Osteocyte (in vitro differentiated cells): Measurements from ENCODE around the gene MAP3K1. TPM values are rescaled to one million over a fixed set of nuclear protein-coding genes. Genes with fewer than 3 reads are reported as not detected.

Source experiments
- DNase-seq: peaks from one replicate; pipeline ENCODE4 v3.0.0; 2021; ENCODE audit warnings: mixed read lengths; ENCODE audit not compliant: unreplicated experiment; ENCODE audit errors: extremely low spot score
- H3K27ac Mint-ChIP-seq: one replicate; pipeline ENCODE4 v1.8.0; 2021; ENCODE audit warnings: mild to moderate bottlenecking, mixed read lengths; ENCODE audit not compliant: unreplicated experiment
- H3K27me3 Mint-ChIP-seq: one replicate; pipeline ENCODE4 v1.8.0; 2021; ENCODE audit warnings: mixed read lengths; ENCODE audit not compliant: unreplicated experiment
- H3K36me3 Mint-ChIP-seq: one replicate; pipeline ENCODE4 v1.8.0; 2021; ENCODE audit warnings: mixed read lengths; ENCODE audit not compliant: unreplicated experiment
- H3K4me1 Mint-ChIP-seq: one replicate; pipeline ENCODE4 v1.8.0; 2021; ENCODE audit warnings: mixed read lengths; ENCODE audit not compliant: unreplicated experiment
- H3K4me3 Mint-ChIP-seq: one replicate; pipeline ENCODE4 v1.8.0; 2021; ENCODE audit warnings: mild to moderate bottlenecking, moderate library complexity, mixed read lengths; ENCODE audit not compliant: unreplicated experiment
- H3K9me3 Mint-ChIP-seq: one replicate; pipeline ENCODE4 v1.8.0; 2021; ENCODE audit warnings: mixed read lengths; ENCODE audit not compliant: unreplicated experiment
- total RNA-seq: library from RNA; stranded (reverse); gene quantifications from 2 replicates; pipeline ENCODE4 v1.2.1, GENCODE V29; 2021
- TF ChIP-seq, protein P1 (sequence below): fragments of 200-600 bp; sonication (generic); IDR thresholded peaks from 2 replicates; pipeline ENCODE4 v1.5.0; 2021; ENCODE audit warnings: antibody characterized with exemption, mild to moderate bottlenecking, moderate library complexity

Gene MAP3K1
- total RNA-seq, 1 donor from 2014 or later: 15.7 TPM

DNA sequence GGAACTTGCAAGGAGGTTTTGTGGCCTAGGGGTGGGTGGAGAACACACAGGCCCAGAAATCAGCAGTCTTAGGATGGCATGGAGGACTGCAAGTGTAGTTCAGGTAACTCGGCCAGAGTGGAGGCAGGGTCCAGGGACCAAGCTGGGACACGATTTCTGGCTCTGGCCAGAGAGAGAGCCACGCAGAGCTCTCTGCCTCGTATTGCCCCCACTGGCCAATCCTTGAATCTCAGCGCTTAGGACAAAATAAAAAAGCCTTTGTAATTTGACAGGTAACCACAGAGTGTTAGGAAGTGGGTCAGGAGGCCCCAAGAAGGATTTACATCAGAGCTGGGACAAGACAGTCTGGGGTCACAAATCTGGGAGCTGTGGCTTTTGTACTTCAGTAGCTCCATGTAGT is 11.7 kb downstream of the MAP3K1 start:
- Mint-ChIP-seq H3K36me3 (peaks cover 7% of the 10 kb centered on the region), H3K27ac (no peak overlapping the region), H3K9me3 (no peaks in the 10 kb centered on the region), H3K4me3 (no peak overlapping the region), H3K27me3 (no peaks in the 10 kb centered on the region), H3K4me1 (peaks cover 55% of the 10 kb centered on the region)
- TF ChIP-seq, protein P1, sequence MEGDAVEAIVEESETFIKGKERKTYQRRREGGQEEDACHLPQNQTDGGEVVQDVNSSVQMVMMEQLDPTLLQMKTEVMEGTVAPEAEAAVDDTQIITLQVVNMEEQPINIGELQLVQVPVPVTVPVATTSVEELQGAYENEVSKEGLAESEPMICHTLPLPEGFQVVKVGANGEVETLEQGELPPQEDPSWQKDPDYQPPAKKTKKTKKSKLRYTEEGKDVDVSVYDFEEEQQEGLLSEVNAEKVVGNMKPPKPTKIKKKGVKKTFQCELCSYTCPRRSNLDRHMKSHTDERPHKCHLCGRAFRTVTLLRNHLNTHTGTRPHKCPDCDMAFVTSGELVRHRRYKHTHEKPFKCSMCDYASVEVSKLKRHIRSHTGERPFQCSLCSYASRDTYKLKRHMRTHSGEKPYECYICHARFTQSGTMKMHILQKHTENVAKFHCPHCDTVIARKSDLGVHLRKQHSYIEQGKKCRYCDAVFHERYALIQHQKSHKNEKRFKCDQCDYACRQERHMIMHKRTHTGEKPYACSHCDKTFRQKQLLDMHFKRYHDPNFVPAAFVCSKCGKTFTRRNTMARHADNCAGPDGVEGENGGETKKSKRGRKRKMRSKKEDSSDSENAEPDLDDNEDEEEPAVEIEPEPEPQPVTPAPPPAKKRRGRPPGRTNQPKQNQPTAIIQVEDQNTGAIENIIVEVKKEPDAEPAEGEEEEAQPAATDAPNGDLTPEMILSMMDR: peak; percentile 22
- DNase-seq: no peak

DNA sequence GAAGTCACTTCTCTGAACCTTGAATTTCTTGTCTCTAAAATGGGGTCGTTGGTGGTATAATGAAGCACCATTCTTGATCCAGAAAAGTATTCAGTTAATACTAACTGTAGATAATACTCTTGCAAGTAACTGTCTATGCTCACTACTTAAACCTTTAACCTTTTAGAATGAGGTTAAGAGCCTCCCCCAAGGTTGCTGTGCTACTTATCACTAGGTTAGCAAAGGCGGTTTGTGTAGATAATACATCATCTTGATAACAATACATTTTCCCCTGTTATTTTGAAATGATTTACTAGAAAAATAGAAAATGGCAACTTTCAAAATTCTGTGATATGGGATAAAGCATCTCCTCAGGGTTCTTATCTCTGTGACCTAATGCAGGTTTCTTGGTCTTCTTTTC is 12.6 kb downstream of the MAP3K1 start:
- no peaks in the 10 kb centered on the region for H3K9me3 Mint-ChIP-seq
- DNase-seq: no peak
- TF ChIP-seq, protein P1: no peak
- no peaks in the 10 kb centered on the region for H3K27me3 Mint-ChIP-seq
- no peak overlapping the region for H3K27ac Mint-ChIP-seq
- no peak overlapping the region for H3K4me3 Mint-ChIP-seq
- H3K36me3 Mint-ChIP-seq: peaks cover 7% of the 10 kb centered on the region
- peaks cover 58% of the 10 kb centered on the region for H3K4me1 Mint-ChIP-seq

DNA sequence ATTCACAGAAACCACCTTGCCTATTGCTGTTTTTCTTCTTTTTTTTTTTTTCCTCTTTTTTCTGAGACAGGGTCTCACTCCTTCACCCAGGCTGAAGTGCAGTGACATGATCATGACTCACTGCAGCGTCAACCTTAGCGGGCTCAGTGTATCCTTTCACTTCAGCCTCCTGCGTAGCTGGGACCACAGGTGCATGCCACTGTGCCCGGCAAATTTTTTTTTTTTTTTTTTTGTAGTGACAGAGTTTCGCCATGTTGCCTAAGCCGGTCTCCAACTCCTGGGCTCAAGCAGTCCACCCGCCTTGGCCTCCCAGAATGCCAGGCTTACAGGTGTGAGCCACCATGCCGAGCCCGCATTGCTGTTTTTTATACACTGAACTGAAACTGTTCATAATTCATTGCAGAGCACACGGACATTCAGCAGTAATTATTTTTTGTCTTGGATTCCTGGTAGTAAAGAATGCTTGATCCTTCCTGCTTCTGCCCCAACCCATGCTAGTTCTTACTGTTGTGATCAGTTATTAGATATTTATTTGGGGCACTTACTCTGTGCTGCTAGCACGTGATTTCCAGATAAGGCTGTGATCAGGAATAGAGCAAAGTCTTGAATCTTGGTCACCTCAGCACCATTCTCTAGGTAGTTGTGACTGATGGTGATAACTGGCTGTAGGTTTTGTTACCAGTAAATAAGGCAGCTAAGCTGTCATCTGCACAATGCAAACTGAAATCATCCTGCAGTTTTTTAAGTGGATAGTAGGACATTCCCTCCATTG is 14.0 kb downstream of the MAP3K1 start:
- H3K27ac Mint-ChIP-seq: no peak overlapping the region
- peaks cover 7% of the 10 kb centered on the region for H3K36me3 Mint-ChIP-seq
- TF ChIP-seq, protein P1: no peak
- peaks cover 61% of the 10 kb centered on the region for H3K4me1 Mint-ChIP-seq
- no peak overlapping the region for H3K4me3 Mint-ChIP-seq
- DNase-seq: no peak
- no peaks in the 10 kb centered on the region for H3K9me3 Mint-ChIP-seq
- no peaks in the 10 kb centered on the region for H3K27me3 Mint-ChIP-seq

DNA sequence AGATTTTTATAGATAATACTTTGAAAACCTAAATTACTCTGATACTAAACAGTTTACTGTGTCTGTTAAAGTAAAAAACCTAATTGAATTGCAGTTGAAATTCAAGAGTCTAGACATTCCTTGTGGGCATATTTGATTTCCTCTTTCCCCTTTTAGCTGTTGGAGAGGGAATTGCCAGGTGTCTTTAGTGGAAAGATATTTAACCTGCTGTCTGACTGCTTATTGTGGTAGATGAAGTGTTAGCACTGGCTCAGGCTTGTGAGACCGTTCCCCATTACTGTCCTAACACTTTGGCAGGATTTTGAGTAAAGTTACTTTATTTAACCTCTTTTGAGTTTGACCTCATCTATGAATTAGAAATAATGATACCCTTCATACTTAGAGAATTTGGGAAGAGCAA is 16.4 kb downstream of the MAP3K1 start:
- H3K27ac Mint-ChIP-seq: no peak overlapping the region
- no peak overlapping the region for H3K4me3 Mint-ChIP-seq
- H3K4me1 Mint-ChIP-seq: peaks cover 55% of the 10 kb centered on the region
- TF ChIP-seq, protein P1: no peak
- no peaks in the 10 kb centered on the region for H3K27me3 Mint-ChIP-seq
- no peak for DNase-seq
- H3K36me3 Mint-ChIP-seq: peaks cover under 1% of the 10 kb centered on the region
- no peaks in the 10 kb centered on the region for H3K9me3 Mint-ChIP-seq

DNA sequence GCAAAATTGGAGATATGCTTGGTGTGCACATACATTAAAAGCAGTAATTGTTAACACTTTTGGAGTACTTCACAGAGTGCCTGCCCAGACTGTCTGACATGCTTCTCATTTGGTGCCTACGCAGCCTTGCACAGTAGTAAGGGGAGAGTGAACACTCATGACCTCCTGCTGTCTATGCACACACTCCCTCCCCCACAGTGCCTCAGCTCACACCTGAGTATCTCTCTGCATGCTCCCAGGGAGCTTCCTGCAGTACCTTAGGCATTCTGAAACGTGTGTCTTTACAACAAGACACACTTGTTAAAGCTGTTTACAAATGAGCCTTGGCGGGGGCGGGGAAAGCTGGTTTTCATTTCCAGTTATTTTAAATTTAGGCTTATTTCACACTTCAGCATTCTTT is 18.0 kb downstream of the MAP3K1 start:
- no peaks in the 10 kb centered on the region for H3K9me3 Mint-ChIP-seq
- no peak overlapping the region for H3K4me3 Mint-ChIP-seq
- no peaks in the 10 kb centered on the region for H3K27me3 Mint-ChIP-seq
- TF ChIP-seq, protein P1: no peak
- H3K4me1 Mint-ChIP-seq: peaks cover 65% of the 10 kb centered on the region
- no peaks in the 10 kb centered on the region for H3K36me3 Mint-ChIP-seq
- no peak overlapping the region for H3K27ac Mint-ChIP-seq
- no peak for DNase-seq
